Activated naive CD4-positive, alpha-beta T cell (primary cell): ENCODE results near the gene LDAH.

ENCODE experiments used
- DNase-seq, 4 experiments: peaks; one replicate each; lab custom pipeline; 2025; lab: John Stamatoyannopoulos, UW

LDAH gene

DNA sequence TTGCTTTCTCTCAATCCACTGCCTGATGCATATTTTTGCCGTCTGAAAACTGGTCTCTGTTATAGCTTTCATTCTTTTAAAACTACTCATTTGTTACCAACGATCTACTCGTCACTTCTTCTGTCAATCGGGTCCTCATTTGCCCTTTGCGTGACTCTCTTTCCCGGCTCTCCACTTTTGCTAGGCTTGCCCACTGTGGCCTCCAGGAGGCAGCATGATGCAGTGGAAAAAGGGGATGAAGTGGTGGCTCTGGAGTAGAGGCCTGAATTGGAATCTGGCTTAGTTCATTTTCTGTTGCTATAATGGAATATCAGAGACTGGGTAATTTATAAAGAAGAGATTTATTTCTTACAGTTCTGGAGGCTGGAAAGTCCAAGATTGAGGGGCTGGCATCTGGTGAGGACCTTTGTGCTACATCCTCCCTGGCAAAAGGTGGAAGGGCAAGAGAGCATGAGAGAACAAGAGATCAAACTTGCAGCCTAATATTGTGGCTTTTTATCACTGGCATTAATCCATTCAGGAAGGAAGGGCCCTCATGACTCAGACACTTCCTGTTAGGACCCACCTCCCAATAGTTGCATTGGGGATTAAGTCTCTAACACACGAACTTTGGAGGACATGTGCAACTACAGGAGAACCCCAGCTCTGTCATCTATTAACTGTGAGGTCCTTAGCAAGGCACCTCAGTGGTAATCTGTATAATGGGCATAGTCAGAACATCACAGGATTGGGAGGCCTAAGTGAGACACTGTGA, 140.6 kb downstream of the LDAH start:
- no peak for DNase-seq

DNA sequence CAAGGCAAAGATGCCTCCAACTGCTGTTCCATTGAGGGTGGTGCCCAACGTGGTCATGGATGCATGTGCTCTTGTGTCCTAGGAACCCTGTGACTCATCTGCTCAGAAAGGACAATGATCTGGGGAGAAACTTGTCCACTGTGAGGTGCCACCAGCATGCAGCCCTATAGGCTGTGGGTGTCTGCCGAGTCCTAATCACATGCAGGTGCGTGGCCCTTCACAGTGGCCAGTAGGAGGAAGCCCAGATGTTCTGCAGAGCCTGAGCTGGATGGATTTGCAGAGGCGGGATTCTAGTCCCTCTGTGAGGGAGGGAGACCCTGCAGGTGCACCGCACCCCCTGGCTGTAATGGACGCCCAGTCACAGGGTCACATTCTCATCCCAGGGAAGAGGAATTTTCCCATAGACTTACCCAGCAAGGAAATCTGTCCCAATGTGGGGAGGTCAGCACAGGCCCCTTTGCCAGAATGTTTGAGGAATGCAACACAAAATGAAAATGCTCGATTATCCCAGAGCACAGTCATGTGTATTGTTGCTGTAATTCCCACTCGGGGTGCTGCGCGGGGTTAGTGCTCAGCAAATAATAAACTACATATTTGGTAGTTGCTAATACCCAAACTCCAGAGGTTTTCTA, 142.0 kb downstream of the LDAH start:
- no peak for DNase-seq

- DNase-seq, result no peak
Observed at GRCh38 chr2:20678780-20679179, 144.1 kb downstream of the LDAH start.

- DNase-seq, result no peak
Observed at GRCh38 chr2:20678086-20678395, 144.9 kb downstream of the LDAH start.

DNA sequence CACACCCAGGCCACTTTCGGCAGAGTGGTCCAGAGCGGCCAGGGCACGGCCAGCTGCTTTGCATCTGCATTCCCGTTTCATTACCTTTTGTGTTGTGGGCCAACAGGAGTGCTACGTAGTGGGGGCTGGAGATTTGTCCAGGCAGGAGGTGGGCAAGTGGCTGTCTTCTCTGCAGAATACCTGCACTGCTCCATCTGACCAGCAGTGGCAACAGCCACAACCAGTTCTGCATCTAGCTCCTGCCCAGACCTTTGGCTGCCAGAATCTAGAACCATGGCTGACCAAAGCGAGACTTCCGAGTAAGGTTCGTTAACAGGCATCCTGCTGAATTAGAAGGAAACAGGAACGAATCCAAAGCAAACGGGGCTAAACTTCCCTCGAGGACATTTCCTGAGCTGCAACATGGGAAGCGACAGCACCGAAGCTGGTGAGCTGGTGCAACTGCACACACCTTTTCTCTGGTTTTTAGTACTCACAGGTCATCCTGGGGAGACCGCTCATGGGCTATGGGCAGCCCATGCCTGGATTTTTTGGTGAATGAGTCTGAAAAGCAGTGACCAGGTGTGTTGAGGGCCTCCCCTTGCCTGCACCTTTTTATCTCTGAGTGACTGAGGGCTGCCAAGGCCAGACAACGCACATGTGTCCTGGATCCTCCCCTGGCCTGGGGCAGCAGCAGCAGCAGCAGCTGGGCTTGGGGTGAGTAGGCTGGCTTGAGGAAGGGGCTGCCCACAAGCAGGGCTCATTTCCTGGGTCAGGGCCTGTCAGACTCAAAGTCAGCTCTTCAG, 145.4 kb downstream of the LDAH start:
- DNase-seq, result no peak

DNA sequence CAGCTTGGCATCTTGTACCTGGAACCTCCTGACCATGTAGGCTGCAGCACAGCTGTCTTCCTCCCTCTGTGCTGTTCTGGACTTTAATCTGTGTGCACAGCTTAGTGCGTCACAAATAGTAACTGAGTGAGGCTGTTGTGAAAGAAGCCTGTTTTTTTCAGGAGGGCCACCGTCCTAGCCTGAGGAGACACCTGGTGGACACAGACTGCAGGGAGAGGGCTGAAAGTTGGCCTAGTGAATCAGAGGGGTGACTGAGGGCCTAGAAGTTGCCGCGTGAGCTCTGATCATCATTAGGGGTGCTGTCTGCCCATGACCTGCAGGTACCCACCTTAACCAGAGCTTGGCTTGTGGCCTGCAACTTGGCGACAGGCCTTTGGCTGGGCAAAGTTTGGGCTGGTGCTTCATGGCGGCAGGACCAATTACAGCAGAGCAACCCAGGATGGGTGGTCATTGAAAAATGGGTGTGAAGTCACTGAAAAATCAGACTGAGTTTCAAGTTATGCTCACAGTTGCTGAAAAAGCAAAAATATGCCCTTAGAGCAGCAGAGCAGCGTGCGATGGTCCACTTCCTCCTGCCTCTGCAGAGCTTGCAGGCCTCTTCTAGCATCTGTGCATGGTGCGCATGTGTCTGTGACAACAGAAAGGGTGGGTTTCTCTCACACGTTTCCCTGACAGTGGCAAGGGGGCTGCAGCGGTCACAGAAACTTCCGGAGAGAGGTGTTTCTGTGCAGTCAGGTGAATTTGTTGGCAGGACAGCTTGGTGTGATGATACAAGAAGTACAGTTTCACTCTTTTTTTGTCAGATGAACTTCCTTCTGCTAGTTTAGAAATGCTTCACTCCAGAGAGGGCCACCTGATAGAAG, 146.3 kb downstream of the LDAH start:
- DNase-seq, result no peak

DNA sequence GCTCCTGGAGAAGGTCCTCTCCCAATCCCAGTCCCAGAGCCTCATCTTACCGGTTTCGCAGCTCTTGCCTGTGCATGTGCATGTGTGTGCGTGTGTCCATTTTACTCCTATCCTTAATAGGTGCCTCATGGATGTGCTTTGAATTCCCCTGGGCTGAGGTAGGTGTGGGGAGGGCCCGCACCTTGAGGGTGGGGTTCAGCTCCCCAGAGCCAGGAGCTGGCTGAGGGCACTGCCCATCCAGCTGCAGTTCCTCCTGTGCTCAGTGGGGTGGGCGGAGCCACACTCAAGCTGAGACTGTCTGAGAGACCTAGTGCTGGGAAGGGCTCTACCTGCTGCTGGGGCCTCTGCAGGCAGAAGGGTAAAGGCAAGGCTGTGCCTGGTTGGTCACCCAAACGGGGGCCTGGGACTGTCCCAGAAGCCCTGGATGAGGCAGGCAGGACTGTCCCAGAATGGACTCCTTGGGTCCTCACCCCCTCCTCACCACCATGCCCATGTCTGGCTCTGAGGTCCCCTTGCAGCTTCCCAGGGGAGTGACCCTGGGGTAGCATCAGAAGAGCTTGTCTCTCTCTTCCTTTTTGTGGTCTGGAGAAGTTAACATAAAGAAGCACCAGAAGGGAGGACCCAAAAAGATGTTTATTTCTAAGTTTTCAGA, 147.1 kb downstream of the LDAH start:
- no peak for DNase-seq

DNA sequence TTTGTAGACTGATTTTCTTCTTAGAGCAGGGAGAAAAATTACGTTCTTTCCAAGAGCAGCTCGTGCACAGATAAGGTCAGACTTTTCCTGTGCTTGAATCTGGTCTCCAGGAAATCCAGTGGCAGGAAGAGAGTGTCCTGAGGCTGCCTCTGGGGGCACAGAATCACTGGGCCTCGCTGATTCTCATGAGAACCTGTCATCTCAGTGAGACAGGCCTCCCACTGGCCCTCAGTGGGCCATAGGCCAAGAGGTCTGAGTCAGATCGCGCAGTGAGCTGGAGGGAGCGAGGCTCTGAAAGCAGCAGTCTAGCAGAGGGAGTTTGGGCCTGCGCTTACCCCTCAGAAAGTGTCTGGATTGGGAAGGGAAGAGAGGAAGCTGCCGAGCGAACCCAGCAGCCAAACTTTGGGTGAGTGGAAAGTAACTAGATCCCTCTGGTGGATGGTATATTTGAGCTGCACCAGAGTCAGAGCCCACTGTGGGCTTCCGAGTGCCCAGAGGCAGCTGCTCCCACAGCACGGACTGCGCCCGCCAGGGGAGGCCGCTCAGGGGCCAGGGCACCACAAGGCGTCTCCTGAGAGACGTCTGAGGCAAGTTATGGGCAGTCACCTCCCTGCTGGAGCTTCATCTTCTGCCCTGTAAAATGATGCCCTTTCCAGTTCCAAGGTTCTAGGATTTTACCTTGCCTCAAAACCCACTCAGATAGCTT, 147.8 kb downstream of the LDAH start:
- no peak for DNase-seq

DNA sequence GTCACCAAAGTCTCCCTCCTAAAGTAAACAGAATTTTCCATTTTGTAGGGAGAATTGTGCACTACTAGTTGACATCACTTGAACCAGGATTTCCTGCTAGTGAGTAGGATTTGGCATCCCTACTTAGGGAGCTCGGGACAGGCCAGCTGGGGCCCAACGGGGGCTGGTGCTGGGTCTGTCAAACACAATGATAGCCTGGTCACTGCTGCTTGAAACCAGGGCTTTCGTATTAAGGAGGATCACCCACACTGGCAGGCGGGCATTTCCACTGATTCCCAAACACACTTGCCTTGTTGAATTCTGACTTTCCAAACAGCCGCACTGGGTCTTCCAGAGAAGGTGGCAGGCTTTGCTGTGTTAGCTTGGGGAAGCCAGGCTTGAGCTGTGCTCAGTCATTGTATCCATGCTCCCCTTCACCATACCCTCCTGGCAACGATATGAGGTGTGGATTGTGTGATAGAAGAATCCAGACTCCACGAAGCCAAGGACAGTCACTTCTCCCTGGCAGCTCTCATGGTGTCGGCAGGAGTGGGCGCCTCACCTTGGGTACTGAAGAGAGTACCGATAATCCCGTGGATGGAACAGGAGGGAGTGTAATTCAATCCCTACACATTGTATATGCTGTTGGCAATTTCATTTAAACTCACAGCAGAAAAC, 148.5 kb downstream of the LDAH start:
- no peak for DNase-seq

- DNase-seq, result no peak
Observed at GRCh38 chr2:20673686-20674308, 149.1 kb downstream of the LDAH start.

GRCh38 chr2:20672201-20672951, 150.5 kb downstream of the LDAH start:
- no peak for DNase-seq

- no peak for DNase-seq
Observed at GRCh38 chr2:20671736-20672080, 151.2 kb downstream of the LDAH start.

DNA sequence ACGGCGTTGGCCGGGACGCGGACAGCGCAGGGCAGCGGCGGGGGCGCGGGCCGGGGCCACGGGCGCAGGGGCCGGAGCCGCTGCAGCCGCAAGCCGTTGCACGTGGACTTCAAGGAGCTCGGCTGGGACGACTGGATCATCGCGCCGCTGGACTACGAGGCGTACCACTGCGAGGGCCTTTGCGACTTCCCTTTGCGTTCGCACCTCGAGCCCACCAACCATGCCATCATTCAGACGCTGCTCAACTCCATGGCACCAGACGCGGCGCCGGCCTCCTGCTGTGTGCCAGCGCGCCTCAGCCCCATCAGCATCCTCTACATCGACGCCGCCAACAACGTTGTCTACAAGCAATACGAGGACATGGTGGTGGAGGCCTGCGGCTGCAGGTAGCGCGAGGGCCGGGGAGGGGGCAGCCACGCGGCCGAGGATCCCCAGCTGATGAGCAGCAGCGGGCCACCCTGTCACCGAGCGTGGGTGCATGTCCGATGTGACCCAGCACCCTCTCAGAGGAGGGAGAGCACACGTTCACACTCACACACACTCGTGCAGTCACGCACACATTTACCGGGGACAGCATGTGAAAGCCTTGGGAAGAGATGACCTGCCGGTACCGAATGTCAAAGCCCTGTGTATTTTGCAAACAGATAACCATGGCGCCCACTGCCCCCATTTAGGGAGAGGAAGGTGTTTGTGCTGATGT, 151.7 kb downstream of the LDAH start:
- DNase-seq, result no peak

DNA sequence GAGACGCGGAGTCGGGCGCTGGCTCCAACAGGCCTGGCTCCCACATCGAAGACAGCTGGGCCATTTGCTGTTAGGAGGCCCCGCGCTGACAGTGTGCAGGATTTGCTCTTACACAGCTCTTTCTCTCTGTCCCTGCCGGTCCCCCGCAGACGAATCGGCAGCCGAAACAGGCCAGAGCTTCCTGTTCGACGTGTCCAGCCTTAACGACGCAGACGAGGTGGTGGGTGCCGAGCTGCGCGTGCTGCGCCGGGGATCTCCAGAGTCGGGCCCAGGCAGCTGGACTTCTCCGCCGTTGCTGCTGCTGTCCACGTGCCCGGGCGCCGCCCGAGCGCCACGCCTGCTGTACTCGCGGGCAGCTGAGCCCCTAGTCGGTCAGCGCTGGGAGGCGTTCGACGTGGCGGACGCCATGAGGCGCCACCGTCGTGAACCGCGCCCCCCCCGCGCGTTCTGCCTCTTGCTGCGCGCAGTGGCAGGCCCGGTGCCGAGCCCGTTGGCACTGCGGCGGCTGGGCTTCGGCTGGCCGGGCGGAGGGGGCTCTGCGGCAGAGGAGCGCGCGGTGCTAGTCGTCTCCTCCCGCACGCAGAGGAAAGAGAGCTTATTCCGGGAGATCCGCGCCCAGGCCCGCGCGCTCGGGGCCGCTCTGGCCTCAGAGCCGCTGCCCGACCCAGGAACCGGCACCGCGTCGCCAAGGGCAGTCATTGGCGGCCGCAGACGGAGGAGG, 152.4 kb downstream of the LDAH start:
- no peak for DNase-seq

DNA sequence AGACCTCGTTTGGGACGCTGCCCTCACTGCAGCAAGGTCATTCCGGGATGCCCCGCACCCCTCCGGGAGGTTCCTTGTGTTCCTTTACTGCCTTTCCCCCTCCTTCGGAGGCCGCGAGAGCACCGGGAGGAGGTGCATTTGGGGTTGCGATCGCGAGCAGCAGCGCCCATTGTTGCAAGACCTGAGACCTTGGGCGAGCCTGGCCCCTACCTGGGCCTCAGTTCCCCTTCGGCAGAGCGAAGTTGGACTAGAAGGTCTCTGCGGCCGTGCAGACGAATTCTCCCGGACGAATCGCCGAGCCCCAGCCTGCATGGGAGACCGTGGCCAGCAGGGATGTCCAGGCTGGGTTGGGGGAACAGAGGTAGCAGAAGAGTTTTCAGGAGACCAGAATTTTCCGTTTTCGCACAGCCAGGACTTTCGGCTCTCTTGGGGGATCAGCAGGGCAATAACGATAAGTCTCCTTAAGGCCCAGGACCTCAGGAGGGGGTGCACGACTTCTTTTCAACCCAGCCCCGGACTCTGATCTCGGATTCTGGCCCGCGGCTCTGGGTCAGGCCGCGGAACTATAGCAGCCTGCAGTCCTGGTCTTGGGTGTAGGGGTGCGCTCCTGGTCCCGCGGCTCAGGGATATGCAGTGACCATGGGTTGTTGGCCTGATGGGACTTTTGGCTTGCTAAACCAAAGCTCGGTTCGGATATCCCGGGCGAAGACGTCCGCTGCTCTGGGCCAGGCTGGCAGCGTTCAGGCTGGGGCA, 153.2 kb downstream of the LDAH start:
- no peak for DNase-seq

GRCh38 chr2:20668871-20669475, 153.9 kb downstream of the LDAH start:
- no peak for DNase-seq

DNA sequence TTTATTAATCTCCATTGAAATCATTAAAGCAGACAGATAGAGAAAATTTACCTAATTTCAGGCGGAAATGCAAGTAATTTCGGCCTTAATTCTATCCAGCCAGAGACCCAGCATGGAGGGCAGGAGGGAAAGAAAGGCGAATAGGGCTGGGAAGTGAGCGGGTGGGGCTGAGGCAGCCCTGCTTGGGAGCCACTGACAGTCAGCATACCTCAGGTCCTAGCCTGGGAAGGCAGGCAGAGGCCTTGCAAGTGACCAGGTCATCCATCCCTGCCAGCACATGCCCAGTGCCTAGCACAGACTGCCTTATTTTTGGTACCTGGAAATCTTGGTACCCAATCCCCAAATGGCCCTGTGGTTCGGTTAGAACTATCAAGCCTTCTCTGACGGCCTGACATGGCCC, 154.4 kb downstream of the LDAH start:
- no peak for DNase-seq
